ENCODE results near the gene RBBP5.

The RBBP5 gene

DNA sequence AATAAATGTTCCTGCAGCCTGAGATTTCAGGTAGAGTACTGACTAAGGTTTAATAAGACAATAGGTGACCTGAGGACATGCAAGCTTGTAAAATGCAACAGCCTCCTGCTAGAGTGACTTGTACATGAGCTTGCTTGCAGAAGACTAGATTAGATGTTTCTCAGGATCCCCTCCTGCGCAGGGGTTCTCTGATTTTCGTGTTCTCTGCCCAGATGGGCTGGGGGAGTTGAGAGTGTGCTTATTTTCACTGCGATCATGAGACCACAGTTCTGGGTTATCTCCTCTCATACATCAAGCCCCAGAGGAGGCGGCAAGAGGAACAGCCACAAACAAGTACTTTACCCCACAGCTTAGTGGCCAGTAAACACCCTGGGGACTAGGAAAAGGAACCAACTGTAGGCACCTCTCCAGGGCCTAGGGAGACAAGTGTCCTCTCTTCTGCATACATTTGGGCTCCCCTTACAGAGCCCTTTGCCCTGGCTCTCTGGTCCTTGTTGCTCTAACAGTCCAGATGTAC is 45.5 kb downstream of the RBBP5 start:
- no peaks in the 10 kb centered on the region for H3K4me1 ChIP-seq (ENCODE audit: control insufficient read depth in 2 of 2, insufficient read depth in 2 of 2, low read length in 2 of 2)
- no peak overlapping the region for H3K27ac ChIP-seq (ENCODE audit: low read depth in 2 of 2, low read length in 2 of 2)
- H3K27me3 ChIP-seq (ENCODE audit: control insufficient read depth in 2 of 2, insufficient read depth in 2 of 2, low read length in 2 of 2), result no peaks in the 10 kb centered on the region
- no peaks in the 10 kb centered on the region for H3K9me3 ChIP-seq (ENCODE audit: control insufficient read depth in 2 of 2, low read length in 2 of 2)
- no peak overlapping the region for H3K9ac ChIP-seq (ENCODE audit: low read depth in 1 of 2, low read length in 2 of 2)
- H3K4me3 ChIP-seq (ENCODE audit: low read length in 2 of 2), result no peak overlapping the region
- no peaks in the 10 kb centered on the region for H3K36me3 ChIP-seq (ENCODE audit: control insufficient read depth in 2 of 2, insufficient read depth in 2 of 2, low read length in 2 of 2)

- Histone ChIP-seq H3K9ac (ENCODE audit: low read depth in 1 of 2, low read length in 2 of 2) (no peak overlapping the region), H3K27ac (ENCODE audit: low read depth in 2 of 2, low read length in 2 of 2) (no peak overlapping the region), H3K36me3 (ENCODE audit: control insufficient read depth in 2 of 2, insufficient read depth in 2 of 2, low read length in 2 of 2) (no peaks in the 10 kb centered on the region), H3K4me3 (ENCODE audit: low read length in 2 of 2) (no peak overlapping the region), H3K9me3 (ENCODE audit: control insufficient read depth in 2 of 2, low read length in 2 of 2) (no peaks in the 10 kb centered on the region), H3K27me3 (ENCODE audit: control insufficient read depth in 2 of 2, insufficient read depth in 2 of 2, low read length in 2 of 2) (no peaks in the 10 kb centered on the region), H3K4me1 (ENCODE audit: control insufficient read depth in 2 of 2, insufficient read depth in 2 of 2, low read length in 2 of 2) (no peaks in the 10 kb centered on the region)
Observed at GRCh38 chr1:205075642-205076155, 46.1 kb downstream of the RBBP5 start.

DNA sequence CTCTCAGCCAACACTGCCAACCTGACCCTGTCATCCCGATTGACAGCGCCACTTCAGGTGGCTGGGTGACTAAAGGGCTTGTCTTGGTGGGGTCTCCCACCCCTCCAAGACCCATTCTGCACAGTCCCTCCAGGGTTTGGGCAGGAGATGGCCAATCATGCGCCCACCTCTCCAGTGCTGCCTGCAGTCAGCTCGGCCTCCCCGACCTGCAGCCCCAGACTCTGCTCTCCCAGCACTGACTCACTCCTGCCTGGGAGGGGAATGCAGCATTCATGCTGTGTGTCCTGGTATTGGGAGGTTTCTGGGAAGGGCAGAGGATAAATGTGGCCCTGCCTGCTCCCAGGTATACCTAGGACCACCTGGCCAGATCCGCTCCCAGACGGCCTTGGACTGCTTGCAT is 47.3 kb downstream of the RBBP5 start:
- Histone ChIP-seq H3K9me3 (ENCODE audit: control insufficient read depth in 2 of 2, low read length in 2 of 2) (no peaks in the 10 kb centered on the region), H3K27me3 (ENCODE audit: control insufficient read depth in 2 of 2, insufficient read depth in 2 of 2, low read length in 2 of 2) (no peaks in the 10 kb centered on the region)

GRCh38 chr1:205074084-205074483 is 47.7 kb downstream of the RBBP5 start:
- Histone ChIP-seq H3K36me3 (ENCODE audit: control insufficient read depth in 2 of 2, insufficient read depth in 2 of 2, low read length in 2 of 2) (no peaks in the 10 kb centered on the region), H3K4me1 (ENCODE audit: control insufficient read depth in 2 of 2, insufficient read depth in 2 of 2, low read length in 2 of 2) (no peaks in the 10 kb centered on the region), H3K4me3 (ENCODE audit: low read length in 2 of 2) (no peak overlapping the region), H3K27me3 (ENCODE audit: control insufficient read depth in 2 of 2, insufficient read depth in 2 of 2, low read length in 2 of 2) (no peaks in the 10 kb centered on the region), H3K27ac (ENCODE audit: low read depth in 2 of 2, low read length in 2 of 2) (no peak overlapping the region), H3K9ac (ENCODE audit: low read depth in 1 of 2, low read length in 2 of 2) (no peak overlapping the region), H3K9me3 (ENCODE audit: control insufficient read depth in 2 of 2, low read length in 2 of 2) (no peaks in the 10 kb centered on the region)

More for the DNA sequence above, 47.3 kb downstream of the RBBP5 start:
- Histone ChIP-seq H3K36me3 (ENCODE audit: control insufficient read depth in 2 of 2, insufficient read depth in 2 of 2, low read length in 2 of 2) (no peaks in the 10 kb centered on the region), H3K4me3 (ENCODE audit: low read length in 2 of 2) (no peak overlapping the region), H3K27ac (ENCODE audit: low read depth in 2 of 2, low read length in 2 of 2) (no peak overlapping the region), H3K4me1 (ENCODE audit: control insufficient read depth in 2 of 2, insufficient read depth in 2 of 2, low read length in 2 of 2) (no peaks in the 10 kb centered on the region), H3K9ac (ENCODE audit: low read depth in 1 of 2, low read length in 2 of 2) (no peak overlapping the region)

GRCh38 chr1:205073511-205073910 is 48.3 kb downstream of the RBBP5 start:
- Histone ChIP-seq H3K9me3 (ENCODE audit: control insufficient read depth in 2 of 2, low read length in 2 of 2) (no peaks in the 10 kb centered on the region), H3K4me3 (ENCODE audit: low read length in 2 of 2) (no peak overlapping the region), H3K9ac (ENCODE audit: low read depth in 1 of 2, low read length in 2 of 2) (no peak overlapping the region), H3K4me1 (ENCODE audit: control insufficient read depth in 2 of 2, insufficient read depth in 2 of 2, low read length in 2 of 2) (no peaks in the 10 kb centered on the region), H3K36me3 (ENCODE audit: control insufficient read depth in 2 of 2, insufficient read depth in 2 of 2, low read length in 2 of 2) (no peaks in the 10 kb centered on the region), H3K27me3 (ENCODE audit: control insufficient read depth in 2 of 2, insufficient read depth in 2 of 2, low read length in 2 of 2) (no peaks in the 10 kb centered on the region), H3K27ac (ENCODE audit: low read depth in 2 of 2, low read length in 2 of 2) (no peak overlapping the region)

GRCh38 chr1:205072881-205073280 is 48.9 kb downstream of the RBBP5 start:
- Histone ChIP-seq H3K27me3 (ENCODE audit: control insufficient read depth in 2 of 2, insufficient read depth in 2 of 2, low read length in 2 of 2) (no peaks in the 10 kb centered on the region), H3K27ac (ENCODE audit: low read depth in 2 of 2, low read length in 2 of 2) (no peak overlapping the region), H3K9me3 (ENCODE audit: control insufficient read depth in 2 of 2, low read length in 2 of 2) (no peaks in the 10 kb centered on the region)

DNA sequence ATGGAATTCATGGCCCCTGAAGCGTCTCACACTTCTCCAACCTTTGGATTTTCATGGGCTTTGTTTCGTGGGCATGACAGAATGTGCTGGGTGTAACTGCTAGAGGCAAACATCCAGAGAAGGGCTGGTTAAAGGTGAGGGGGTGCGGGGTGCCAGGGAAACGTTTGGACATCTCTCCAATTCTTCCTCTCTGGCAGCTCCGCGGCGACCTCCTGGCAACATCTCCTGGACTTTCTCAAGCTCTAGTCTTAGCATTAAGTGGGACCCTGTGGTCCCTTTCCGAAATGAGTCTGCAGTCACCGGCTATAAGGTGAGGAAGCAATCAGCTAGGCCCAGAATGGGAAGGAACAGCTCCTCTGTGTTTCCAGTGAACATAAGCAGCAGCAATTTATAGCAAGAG is 49.5 kb downstream of the RBBP5 start:
- H3K27ac ChIP-seq (ENCODE audit: low read depth in 2 of 2, low read length in 2 of 2), result no peak overlapping the region
- no peak overlapping the region for H3K4me3 ChIP-seq (ENCODE audit: low read length in 2 of 2)
- H3K27me3 ChIP-seq (ENCODE audit: control insufficient read depth in 2 of 2, insufficient read depth in 2 of 2, low read length in 2 of 2), result no peaks in the 10 kb centered on the region
- H3K4me1 ChIP-seq (ENCODE audit: control insufficient read depth in 2 of 2, insufficient read depth in 2 of 2, low read length in 2 of 2), result no peaks in the 10 kb centered on the region
- no peaks in the 10 kb centered on the region for H3K36me3 ChIP-seq (ENCODE audit: control insufficient read depth in 2 of 2, insufficient read depth in 2 of 2, low read length in 2 of 2)
- H3K9ac ChIP-seq (ENCODE audit: low read depth in 1 of 2, low read length in 2 of 2), result no peak overlapping the region
- no peaks in the 10 kb centered on the region for H3K9me3 ChIP-seq (ENCODE audit: control insufficient read depth in 2 of 2, low read length in 2 of 2)

More at GRCh38 chr1:205072881-205073280, 48.9 kb downstream of the RBBP5 start:
- Histone ChIP-seq H3K36me3 (ENCODE audit: control insufficient read depth in 2 of 2, insufficient read depth in 2 of 2, low read length in 2 of 2) (no peaks in the 10 kb centered on the region), H3K4me1 (ENCODE audit: control insufficient read depth in 2 of 2, insufficient read depth in 2 of 2, low read length in 2 of 2) (no peaks in the 10 kb centered on the region), H3K9ac (ENCODE audit: low read depth in 1 of 2, low read length in 2 of 2) (no peak overlapping the region), H3K4me3 (ENCODE audit: low read length in 2 of 2) (no peak overlapping the region)

GRCh38 chr1:205071801-205072200 is 50.0 kb downstream of the RBBP5 start:
- Histone ChIP-seq H3K27ac (ENCODE audit: low read depth in 2 of 2, low read length in 2 of 2) (no peak overlapping the region), H3K9me3 (ENCODE audit: control insufficient read depth in 2 of 2, low read length in 2 of 2) (no peaks in the 10 kb centered on the region), H3K4me3 (ENCODE audit: low read length in 2 of 2) (no peak overlapping the region), H3K36me3 (ENCODE audit: control insufficient read depth in 2 of 2, insufficient read depth in 2 of 2, low read length in 2 of 2) (no peaks in the 10 kb centered on the region), H3K4me1 (ENCODE audit: control insufficient read depth in 2 of 2, insufficient read depth in 2 of 2, low read length in 2 of 2) (no peaks in the 10 kb centered on the region), H3K27me3 (ENCODE audit: control insufficient read depth in 2 of 2, insufficient read depth in 2 of 2, low read length in 2 of 2) (no peaks in the 10 kb centered on the region), H3K9ac (ENCODE audit: low read depth in 1 of 2, low read length in 2 of 2) (no peak overlapping the region)

- no peaks in the 10 kb centered on the region for H3K36me3 ChIP-seq (ENCODE audit: control insufficient read depth in 2 of 2, insufficient read depth in 2 of 2, low read length in 2 of 2)
- no peak overlapping the region for H3K9ac ChIP-seq (ENCODE audit: low read depth in 1 of 2, low read length in 2 of 2)
- no peaks in the 10 kb centered on the region for H3K27me3 ChIP-seq (ENCODE audit: control insufficient read depth in 2 of 2, insufficient read depth in 2 of 2, low read length in 2 of 2)
- no peak overlapping the region for H3K27ac ChIP-seq (ENCODE audit: low read depth in 2 of 2, low read length in 2 of 2)
- no peaks in the 10 kb centered on the region for H3K4me1 ChIP-seq (ENCODE audit: control insufficient read depth in 2 of 2, insufficient read depth in 2 of 2, low read length in 2 of 2)
- no peak overlapping the region for H3K4me3 ChIP-seq (ENCODE audit: low read length in 2 of 2)
- no peaks in the 10 kb centered on the region for H3K9me3 ChIP-seq (ENCODE audit: control insufficient read depth in 2 of 2, low read length in 2 of 2)
Observed at GRCh38 chr1:205071028-205071409, 50.8 kb downstream of the RBBP5 start.

- H3K27me3 ChIP-seq (ENCODE audit: control insufficient read depth in 2 of 2, insufficient read depth in 2 of 2, low read length in 2 of 2), result no peaks in the 10 kb centered on the region
- H3K4me3 ChIP-seq (ENCODE audit: low read length in 2 of 2), result no peak overlapping the region
- H3K9me3 ChIP-seq (ENCODE audit: control insufficient read depth in 2 of 2, low read length in 2 of 2), result no peaks in the 10 kb centered on the region
- H3K9ac ChIP-seq (ENCODE audit: low read depth in 1 of 2, low read length in 2 of 2), result no peak overlapping the region
- no peak overlapping the region for H3K27ac ChIP-seq (ENCODE audit: low read depth in 2 of 2, low read length in 2 of 2)
- H3K4me1 ChIP-seq (ENCODE audit: control insufficient read depth in 2 of 2, insufficient read depth in 2 of 2, low read length in 2 of 2), result no peaks in the 10 kb centered on the region
- H3K36me3 ChIP-seq (ENCODE audit: control insufficient read depth in 2 of 2, insufficient read depth in 2 of 2, low read length in 2 of 2), result no peaks in the 10 kb centered on the region
Observed at GRCh38 chr1:205069371-205070125, 52.2 kb downstream of the RBBP5 start.

Data from mucosa of rectum (tissue), 2 donors.